ENCODE measurements around the gene ARHGEF19.

GRCh38 chr1:16221499-16221898 is 9.0 kb upstream of the ARHGEF19 start:
- TF ChIP-seq CTCF (IDR thresholded peaks at IDR 0.05) (no peak), POLR2A (IDR thresholded peaks at IDR 0.05) (no peak), POLR2AphosphoS5 (IDR thresholded peaks at IDR 0.05; ENCODE audit: insufficient read depth in 1 of 2, low read depth in 1 of 2) (no peak)

All from vagina (tissue), 2 donors.